Pulmonary artery endothelial cell (primary cell): Measurements from ENCODE around the gene HSPG2. TPM values are rescaled to one million over a fixed set of nuclear protein-coding genes. Genes with fewer than 3 reads are reported as not detected.
A peak's percentile ranks its signal among the peaks of the same experiment; 100 is the strongest.

Experiments used
- DNase-seq: peaks from one replicate; pipeline ENCODE4 v3.0.0-alpha.2; 2011; ENCODE audit warnings: low read depth, low spot score
- total RNA-seq: library from RNA; depleted of rRNA; stranded (reverse); fragments of >200 nt; gene quantifications from 2 replicates; pipeline ENCODE4 v1.2.3, GENCODE V29; 2014

HSPG2 gene
- total RNA-seq, 1 donor from 2014 or later: 1,405 TPM

DNA sequence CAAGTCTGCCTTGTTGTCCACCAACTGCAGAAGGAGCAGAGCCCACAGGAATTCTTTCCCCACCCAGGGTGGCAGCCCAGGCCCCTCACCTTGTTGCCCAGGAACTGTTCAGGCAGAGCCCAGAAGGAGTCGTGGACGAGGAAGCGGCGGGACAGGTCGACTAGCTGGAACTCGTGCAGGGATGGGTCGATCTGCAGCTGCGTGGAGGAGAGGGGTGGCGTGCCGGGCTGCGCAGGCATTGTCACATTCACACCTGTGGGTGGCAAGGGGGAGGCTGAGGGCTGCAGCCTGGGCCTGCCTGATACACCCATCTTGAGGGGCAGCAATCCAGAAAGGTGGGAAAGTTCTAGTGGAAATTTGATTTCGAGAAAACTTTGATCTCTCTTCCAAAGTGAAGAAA, 55.9 kb downstream of the HSPG2 start:
- DNase-seq: no peak

DNA sequence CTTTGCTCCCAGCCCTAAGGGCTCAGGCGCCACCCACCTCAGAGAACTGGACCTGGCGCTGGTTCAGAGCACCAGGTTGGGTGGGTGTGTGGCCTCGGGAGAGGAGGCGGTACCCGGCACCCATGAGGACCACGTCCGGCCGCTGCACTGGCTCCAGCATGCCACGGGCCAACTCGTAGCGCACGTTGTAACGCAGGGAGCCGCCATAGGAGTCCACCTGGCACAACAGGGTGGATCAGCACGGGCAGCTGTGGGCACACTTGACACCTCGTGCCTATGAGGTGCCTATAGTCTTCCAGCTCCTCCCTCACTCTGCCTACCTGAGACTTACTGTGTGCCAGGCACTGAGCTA, 56.5 kb downstream of the HSPG2 start:
- DNase-seq: no peak

DNA sequence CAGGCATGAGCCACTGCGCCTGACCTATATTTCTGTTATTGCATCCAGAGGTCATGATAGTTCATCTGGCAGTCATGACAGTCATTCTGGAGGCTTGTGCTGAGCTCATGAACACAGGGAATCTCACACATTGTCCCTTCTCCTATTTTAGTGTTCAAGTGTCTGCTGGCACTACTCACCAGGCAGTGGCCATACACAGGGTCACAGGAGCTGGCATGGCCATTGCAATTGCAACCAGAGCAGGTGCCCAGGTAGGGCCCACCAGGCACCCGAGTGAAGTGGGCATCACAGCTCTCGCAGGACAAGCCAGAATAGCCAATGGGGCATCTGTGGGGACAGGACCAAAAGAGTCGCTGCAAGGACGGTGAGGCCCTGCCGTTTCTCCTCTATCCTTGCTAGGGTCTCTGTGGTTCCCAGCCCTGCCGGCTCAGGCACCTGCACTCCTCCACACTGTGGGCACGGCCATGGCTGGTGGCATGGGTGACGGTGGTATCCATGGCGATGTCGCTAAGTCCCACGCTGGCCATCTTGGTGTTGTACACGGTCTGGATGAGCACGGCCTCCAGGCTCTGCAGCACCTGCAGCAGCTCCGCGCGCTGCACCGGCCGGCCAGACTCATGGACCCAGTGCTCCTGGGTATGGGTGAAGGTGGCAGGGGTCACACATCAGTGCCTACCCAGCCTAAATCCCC, 57.0 kb downstream of the HSPG2 start:
- no peak for DNase-seq

- no peak for DNase-seq
These were observed 58.2 kb downstream of the HSPG2 start for GRCh38 chr1:21878840-21879478.

DNA sequence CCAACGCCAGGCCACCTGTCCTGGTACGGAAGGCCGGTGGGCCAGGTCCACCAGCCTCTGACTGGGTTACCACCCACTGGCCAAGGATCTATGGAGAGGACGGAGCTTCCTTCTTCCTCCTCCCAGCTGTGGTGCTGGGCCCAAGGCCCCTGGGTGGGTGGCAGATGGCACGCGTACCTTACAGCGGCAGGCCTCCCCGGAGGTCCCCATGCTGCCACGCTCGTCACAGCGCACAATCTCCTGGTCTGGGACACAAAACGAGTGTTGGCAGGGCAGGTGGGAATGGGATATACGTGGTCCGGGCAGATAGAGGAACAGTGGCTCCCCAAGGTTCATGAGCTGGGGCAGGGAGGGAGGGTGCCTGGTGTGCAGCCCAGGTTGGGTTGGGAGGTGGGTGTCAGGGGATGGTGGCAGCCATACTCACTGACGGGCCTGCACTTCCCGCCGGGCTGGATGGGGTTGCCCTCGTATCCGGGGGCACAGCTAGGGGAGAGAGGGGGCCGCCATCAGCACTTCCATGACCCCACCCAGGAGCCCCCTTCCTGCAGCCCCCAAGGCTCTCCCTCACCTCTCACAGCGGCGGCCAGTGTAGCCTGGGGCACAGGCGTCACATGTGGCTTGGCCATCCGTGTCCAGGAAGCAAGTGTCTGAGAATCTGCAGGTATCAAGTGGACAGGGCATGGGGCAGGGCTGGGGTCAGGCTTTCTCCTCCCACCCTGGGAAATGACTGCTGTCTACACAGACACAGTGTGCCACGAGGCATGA, 58.9 kb downstream of the HSPG2 start:
- DNase-seq: no peak

DNA sequence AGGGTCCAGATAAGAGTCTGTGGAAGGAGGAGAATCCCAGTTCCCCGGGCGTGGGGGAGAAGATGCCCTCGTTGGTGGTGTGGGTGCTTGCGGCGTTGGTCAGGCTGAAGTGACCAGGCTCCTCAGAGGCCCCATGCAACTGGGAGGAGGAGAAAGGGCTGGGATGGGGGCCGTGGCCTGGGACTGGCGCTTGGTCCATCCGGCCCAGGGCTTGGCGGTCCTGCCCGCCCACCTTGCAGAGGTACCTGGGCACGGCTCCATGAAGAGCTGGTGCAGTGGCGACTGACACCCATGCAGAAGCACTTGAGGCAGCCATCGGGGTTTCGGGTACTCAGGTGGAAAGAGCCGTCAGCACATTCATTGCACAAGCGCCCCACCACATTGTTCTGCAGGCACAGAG, 60.8 kb downstream of the HSPG2 start:
- DNase-seq: no peak

DNA sequence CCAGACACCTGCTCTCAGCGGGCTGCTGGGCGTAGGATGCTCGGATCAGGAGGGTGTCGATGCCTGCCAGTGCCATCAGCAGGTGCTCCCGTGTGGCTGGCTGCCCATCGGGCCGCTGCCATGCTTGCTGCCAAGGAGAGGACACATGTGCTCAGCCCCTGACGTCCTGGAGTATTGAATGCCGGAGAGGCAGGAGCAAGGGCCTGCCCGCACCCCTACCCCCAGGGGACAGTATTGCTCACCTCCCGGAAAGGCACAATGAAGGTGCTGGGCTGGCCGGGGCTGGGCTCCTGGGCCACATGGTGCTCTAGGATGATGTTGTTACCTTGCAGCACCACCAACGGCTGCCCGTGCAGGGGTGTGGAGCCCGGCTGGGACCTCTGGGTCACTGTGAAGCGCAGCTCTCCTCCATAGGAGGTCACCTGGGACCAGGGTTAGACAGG, 61.5 kb downstream of the HSPG2 start:
- no peak for DNase-seq

DNA sequence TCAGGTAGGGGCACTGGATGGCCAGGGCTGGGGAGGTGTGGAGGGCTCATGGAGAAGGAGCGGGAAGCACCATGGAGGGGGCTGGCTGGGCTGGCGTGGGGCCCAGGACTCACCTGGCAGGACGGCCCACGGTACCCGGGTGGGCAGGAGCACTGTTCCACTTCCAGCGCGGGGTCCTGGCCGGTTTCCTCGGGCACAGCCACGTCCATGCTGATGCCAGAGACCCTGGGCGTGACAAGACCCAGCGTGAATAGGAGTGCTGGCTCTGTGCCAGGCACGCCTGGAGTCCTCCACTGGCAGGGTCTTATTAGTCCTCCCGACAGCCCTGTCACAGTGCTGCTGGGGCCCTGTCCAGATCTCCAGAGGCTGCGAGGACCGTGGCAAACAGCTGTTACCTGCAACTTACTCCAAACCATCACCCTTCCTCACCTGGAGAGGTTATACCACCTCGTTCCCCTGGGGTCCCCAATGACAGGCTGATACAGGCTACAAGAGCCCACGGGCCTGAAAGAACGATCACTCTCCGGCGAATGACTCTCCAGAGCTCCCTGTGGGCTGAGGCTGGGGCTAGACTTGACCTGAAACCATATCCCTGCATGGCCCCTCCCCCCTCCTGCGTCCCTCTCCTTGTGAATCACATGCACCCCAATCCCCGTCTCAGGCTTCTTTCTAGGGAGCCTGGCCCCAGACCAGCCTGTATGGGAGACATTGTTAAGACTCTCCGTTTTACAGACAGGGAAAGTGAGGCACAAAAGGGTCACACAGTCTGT, 62.1 kb downstream of the HSPG2 start:
- no peak for DNase-seq

GRCh38 chr1:21874328-21874727, 62.8 kb downstream of the HSPG2 start:
- no peak for DNase-seq

DNA sequence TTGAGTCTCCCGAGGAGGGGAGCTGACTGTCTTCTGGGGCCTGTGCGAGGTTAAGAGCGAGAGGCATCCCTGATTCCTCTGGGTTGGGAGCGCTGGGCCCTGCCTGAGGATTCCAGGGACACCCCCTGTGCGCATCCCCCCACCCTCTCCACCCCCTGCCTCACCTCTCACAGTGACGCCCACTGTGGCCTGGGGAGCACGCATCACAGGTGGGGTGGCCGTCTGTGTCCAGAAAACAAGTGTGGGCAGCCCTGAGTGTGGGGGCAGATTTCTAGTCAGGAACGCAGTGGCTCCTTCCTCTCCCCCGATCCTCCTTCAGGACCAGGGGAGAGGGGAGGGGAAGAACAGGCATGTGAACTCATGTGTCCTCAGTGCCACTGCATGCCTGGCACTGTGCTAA, 63.3 kb downstream of the HSPG2 start:
- no peak for DNase-seq

- no peak for DNase-seq
These were observed 63.9 kb downstream of the HSPG2 start for GRCh38 chr1:21873174-21873573.

DNA sequence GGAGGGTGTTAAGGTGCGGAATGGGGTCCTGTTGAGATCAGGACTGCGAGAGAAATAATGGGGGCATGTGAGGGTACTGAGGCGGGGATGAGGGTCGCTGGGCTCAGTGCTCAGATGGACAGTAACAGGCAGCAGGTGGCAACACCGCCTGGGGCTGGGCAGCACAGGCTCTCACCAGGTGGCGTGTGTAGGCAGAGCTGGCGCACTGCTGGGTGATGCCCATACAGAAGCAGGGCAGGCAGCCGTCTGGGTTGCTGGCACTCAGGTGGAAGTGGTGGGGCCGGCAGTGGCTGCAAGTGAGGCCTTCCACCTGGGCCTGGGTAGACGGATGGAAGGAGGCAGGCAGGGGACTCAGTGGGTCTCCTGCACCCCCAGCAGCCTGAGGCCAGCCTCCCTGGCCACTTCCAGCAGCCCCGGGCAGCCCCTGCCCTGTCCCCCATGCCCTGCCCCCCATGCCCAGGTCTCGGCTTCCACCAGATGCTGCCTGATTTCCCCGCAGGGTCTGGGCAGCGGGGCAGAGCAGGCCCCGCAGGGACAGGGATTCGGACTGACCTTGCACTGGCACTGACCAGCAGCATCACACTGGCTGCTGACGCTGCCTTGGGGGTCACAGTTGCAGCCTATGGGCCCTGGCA, 64.5 kb downstream of the HSPG2 start:
- no peak for DNase-seq

DNA sequence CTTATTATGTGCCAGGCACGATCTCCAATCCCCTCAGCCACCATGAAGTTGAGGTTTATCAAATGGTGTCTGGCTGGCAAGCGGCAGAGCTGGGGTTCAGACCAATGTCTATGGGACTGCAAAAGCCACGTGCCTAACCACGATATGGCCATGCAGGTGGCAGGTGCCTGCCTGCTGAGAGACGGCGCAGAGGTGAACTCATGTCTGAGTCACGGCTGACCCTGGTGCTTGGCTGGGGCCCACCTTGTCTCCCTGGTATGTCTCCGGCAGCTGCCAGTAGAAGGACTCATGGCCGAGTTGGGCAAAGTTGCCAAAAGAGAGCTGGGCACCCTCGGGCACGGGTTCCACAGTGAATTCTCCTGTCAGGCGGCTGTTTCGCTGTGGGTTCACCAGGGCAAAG, 65.2 kb downstream of the HSPG2 start:
- DNase-seq: no peak

- no peak for DNase-seq
These were observed 66.5 kb downstream of the HSPG2 start for GRCh38 chr1:21870611-21871010.

DNA sequence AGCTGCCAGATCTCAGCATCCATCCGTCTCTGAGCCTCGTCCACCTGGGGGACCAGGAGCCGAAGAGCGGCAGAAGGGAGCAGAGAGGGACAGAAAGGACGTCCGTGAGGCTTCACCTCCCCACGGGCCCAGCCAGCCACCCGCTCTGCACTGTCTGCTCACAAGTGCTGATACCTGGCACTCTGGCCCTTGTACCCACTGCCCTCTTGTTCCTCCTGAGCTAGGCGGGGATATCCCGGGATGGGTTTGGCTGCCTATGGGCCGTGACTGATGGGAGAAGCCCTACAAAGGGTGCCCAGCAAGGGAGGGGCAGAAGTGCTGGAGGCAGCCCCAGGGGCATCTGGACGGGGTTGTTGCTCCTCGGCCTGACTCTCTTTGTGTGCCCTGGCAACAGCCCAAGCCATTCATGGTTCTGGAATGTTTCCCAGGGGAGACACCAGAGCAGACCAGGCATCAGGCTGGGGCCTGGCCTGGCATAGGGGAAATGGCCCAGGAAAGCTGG, 67.4 kb downstream of the HSPG2 start:
- peak; percentile 72 for DNase-seq

DNA sequence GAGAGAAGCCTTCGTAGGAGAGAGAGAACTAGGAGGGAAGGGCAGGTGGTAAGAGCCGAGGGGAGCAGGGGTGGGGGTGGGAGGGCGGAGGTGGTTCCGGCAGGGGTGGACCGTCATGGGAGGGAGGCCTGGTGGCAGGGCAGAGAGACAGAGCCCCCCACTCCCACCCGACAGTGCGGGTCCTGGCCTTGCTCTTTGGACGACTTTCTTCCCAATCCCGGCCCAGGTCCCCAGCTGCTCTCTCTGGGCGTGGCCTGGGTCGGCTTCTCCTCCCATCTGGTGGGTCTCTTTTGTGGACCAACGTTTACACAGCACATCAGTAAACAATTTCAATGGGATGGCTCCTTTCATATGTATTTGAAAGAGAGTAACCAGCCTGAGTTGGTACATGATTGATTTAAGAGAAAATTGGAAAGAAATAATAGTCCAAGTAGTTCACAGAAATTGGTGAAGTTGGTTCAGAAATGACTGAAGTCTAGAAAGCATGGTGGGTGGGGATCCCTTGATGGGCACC, 68.1 kb downstream of the HSPG2 start:
- no peak for DNase-seq

GRCh38 chr1:21868482-21868881, 68.6 kb downstream of the HSPG2 start:
- no peak for DNase-seq

DNA sequence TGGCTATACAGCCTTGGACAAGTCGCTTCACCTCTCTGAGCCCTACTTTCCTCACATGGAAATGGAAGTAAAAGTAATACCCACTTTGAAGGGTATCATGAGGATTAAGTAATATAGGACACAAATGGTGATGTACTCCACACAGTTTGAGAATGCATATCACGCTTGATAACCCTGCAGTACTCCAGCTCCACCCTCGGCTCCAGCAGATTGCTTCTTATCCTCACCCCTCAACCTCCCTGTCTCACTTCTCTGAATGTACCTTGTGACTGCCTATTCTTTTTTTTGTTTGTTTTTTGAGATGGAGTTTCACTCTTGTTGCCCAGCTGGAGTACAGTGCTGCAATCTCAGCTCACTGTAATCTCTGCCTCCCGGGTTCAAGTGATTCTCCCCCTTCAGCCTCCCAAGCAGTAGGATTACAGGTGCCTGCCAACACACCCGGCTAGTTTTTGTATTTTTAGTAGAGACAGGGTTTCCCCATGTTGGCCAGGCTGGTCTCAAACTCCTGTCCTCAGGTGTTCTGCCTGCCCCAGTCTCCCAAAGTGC, 69.6 kb downstream of the HSPG2 start:
- no peak for DNase-seq

GRCh38 chr1:21866707-21867043, 70.4 kb downstream of the HSPG2 start:
- no peak for DNase-seq

DNA sequence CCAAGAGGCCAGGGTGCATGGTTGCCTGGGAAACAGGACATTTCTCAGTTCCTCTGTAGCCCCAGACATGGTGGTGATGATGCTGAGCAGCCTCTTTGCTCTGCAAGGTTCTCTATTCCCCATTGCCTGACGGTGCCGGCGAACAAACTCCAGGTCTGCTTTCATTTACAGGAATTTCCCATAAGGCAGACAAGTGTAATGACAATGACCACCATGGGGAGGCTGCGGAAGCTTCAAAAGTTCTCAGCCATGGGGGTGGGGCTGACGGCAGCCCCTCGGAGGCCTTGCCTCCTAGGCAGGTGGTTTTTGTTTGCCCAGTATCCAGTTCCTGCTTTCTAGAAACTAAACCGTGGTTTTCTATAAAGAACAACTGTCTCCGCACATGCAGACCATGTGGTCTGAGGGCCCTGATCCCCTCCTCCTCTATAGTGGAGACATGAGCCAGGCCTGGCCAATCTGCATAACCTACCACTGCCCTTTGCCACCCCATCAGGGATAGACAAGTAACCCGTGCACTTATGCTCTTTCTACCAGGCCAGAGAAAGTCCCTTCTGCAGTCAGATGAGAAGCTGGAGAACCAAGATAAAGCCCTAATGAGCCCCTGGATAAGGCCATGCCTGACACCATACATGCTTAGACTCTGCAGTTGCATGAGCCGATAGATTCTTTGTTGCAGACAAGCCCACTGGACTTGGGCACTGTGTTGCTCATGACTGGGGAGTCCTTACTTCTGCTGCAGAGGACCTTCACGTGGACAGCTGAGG, 71.0 kb downstream of the HSPG2 start:
- DNase-seq: no peak
